Stimulated activated naive CD8-positive, alpha-beta T cell treated with anti-CD3 and anti-CD28 coated beads, Interleukin-15, amount 100 ng/mL, for 72 hours (primary cell): ENCODE data around the gene COPG1.
A peak's percentile ranks its signal among the peaks of the same experiment; 100 is the strongest.

Experiments used
- ATAC-seq: fragments of 150-1000 bp; cut with Tn5 transposase; 2 replicates; pipeline ENCODE4 v1.10.0; 2021; ENCODE audit warnings: mild to moderate bottlenecking, moderate library complexity
- DNase-seq, 2 donors: peaks; one replicate each; pipeline ENCODE4 v3.0.0; 2021 to 2022
- H3K27ac Mint-ChIP-seq, 2 donors: one replicate each; pipeline ENCODE4 v1.8.0; 2022; ENCODE audit warnings: mild to moderate bottlenecking in 2 of 2, mixed read lengths in 2 of 2, moderate library complexity in 2 of 2
- H3K27me3 Mint-ChIP-seq: one replicate; pipeline ENCODE4 v1.8.0; 2022; ENCODE audit warnings: mixed read lengths
- H3K4me1 Mint-ChIP-seq: one replicate; pipeline ENCODE4 v1.8.0; 2022; ENCODE audit warnings: mild to moderate bottlenecking, mixed read lengths
- H3K4me3 Mint-ChIP-seq, 2 donors: one replicate each; pipeline ENCODE4 v1.8.0; 2022; ENCODE audit warnings: mild to moderate bottlenecking in 2 of 2, mixed read lengths in 2 of 2, moderate library complexity in 1 of 2
- H3K9me3 Mint-ChIP-seq, 2 donors: one replicate each; pipeline ENCODE4 v1.8.0; 2022; ENCODE audit warnings: mixed read lengths in 2 of 2

Gene COPG1

DNA sequence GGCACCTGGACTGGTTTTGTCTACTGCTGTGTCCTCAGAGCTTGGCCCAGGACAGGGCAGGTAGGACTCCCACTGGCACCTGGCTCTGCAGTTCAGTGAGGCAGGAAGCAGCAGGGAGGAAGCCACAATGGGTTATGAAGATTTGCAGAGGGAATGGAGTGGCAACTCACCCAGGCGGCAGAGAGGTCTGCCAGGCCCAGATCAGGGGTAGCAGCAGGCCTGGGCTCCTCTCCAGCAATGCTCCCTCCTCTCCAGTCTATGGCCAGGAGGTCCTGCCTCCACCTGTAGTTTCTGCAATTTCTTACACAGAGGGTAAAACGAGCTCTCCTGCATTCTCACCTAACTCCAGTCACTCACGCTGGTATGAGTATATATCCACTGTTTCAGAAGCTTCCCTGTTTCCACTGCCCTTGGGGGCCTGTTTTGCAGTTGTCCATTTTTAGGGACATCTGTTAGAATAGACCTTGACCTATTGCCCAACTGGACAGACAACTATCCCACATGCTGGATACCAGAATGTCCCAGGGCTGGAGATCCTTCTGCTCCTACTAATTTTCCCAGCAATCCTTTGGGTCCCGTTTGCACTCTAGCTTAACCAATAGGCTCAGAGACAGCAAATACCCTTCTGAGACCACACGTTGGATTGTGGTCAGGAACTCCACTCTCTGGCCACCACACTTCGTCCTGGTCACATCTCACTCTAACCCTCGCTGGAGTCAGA, 64.4 kb downstream of the COPG1 start:
- Mint-ChIP-seq H3K27me3 (no peaks in the 10 kb centered on the region), H3K9me3 (no peaks in the 10 kb centered on the region), H3K27ac (peak overlapping the region; percentile 87 to 97), H3K4me1 (peaks cover 57% of the 10 kb centered on the region), H3K4me3 (peak overlapping the region; percentile 85 to 90)
- ATAC-seq (peak; percentile 29), DNase-seq (peak; percentile 53 to 58)

DNA sequence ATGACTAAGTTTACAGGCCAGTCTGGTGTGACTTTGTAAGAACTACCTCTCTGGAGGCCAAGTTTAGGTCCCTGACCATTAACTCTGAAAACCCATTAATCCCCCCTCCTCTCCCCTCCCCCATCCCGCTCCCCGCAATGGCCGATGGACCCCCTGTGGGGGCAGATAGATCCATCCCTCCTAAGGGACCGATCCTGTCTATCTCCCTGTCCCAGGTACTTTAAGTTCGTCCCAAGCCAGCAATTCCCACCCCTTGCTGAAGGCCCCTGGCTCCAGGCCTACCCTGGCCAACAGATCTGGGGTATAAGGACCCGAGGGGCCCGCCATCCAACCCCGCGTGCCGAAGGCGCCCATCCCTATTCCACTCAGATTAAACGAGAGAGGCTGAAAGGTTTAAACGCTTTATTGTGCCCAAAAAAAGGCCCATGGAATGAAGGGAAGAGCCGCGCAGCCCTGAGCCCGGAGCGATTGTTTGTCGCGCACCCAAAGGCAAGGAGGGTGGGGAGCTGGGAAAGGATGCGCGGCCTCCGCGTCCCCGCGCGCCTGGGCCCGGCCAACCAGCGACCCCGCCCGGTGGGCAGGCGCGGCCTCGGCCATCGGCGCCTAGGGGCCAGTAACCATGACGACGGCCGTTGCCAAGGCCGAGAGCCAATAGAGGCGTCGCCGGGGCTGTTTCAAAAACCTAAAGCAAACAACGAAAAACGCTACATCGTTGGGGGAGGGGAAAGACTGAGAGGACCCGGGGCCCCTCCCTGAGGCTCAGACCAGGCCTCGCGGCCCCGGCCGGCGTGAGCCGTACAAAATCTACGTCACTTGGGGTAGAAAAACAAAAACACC, 65.2 kb downstream of the COPG1 start:
- H3K4me1 Mint-ChIP-seq: peaks cover 52% of the 10 kb centered on the region
- DNase-seq (peak; percentile 73 to 82), ATAC-seq (peak; percentile 36)
- peak overlapping the region; percentile 85 to 90 for H3K4me3 Mint-ChIP-seq
- no peaks in the 10 kb centered on the region for H3K9me3 Mint-ChIP-seq
- H3K27me3 Mint-ChIP-seq: no peaks in the 10 kb centered on the region
- H3K27ac Mint-ChIP-seq: peak overlapping the region; percentile 88 to 97

DNA sequence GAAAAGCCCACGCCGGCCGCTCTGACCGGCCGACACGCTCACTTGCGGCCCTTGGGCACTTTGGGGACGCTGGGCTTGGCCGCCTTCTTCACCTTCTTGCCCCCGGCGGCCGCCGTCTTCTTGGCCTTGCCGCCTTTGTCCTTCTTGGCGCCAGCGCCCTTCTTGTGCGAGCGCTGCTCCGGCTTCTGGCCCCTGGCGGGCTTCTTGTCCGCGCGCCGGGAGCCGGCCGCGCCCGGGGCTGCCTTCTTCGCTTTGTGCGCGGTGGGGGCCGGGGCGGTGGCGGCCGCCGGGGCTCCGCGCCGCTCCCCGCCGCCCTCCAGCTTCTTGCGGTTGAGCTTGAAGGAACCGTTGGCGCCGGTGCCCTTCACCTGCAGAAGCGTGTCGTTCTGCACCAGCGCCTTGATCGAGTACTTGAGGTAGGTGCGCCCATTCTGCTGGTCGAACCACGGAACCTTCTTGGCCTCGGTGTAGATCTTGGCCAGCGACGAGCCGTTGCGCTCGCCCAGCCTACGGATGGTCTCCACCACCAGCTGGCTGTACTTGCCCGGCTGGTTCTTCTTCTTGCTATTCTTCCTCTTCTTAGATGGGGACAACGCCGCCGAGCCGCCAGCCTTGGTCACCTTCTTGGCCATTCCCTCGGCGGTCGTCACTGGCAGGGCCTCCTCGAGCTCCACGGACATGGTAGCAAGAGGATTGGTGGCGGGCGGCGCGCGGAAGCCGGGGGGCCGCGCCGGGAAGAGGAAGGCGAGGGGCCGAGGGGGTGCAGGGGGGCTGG, 66.0 kb downstream of the COPG1 start:
- Mint-ChIP-seq H3K9me3 (no peaks in the 10 kb centered on the region), H3K27me3 (no peaks in the 10 kb centered on the region), H3K4me3 (peak overlapping the region; percentile 90 to 95), H3K27ac (peak overlapping the region; percentile 98 to 99), H3K4me1 (peaks cover 48% of the 10 kb centered on the region)
- ATAC-seq (no peak), DNase-seq (peak; percentile 46 to 55)

DNA sequence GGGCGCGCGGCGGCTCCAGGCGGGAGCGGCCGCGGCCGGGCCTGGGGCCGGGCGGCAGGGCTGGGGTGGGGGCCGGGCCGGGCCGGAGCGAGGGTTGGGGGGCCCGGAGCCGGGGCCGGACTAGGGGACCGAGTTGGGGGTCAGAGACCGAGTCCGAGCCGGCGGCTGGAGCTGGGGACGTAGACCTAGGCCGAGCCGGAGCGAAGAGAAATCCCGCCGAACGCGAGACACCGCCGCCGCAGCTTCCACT, 66.5 kb downstream of the COPG1 start:
- H3K4me3 Mint-ChIP-seq: peak overlapping the region; percentile 70 to 90
- no peaks in the 10 kb centered on the region for H3K27me3 Mint-ChIP-seq
- H3K27ac Mint-ChIP-seq: peak overlapping the region; percentile 66 to 97
- no peaks in the 10 kb centered on the region for H3K9me3 Mint-ChIP-seq
- H3K4me1 Mint-ChIP-seq: peaks cover 43% of the 10 kb centered on the region
- no peak for DNase-seq
- ATAC-seq: no peak

- peak; percentile 32 for ATAC-seq
These were observed 67.0 kb downstream of the COPG1 start for GRCh38 chr3:129316248-129317013.

DNA sequence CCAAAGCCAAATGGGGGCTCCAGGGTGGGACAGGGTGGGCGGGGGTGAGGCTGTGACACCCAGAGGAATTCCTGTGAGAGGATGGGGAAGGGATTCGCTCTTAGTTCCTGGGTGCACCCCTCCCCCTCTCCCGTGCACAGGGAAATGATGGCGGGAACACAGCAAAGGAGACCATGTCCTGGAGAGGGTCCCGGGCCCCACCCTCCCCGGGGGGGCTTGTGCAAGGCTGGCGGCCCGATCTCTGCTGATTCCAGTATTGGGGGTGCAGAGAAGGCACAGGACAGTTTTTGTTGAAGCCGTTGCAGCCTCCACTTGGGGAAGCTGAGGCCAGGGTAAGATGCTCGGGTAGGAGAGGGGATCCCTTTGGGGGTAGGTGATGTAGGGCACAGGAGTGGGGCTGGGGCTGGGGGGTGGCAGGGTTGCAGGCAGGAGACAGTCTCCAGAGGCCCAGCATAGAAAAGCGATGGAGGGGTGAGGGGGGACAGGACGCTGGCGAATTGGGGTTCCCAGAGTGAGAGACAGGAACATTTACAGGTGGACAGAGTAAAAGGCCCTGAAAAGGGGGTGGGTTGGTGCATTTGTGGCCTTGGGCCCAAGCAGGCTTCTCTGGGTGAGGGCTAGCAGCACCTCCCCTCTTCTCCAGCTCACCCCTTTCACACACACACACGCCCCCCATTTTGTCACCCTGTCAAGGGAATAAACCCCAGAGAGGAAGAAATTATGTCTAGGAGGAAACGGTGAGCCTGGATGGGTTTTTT, 67.8 kb downstream of the COPG1 start:
- Mint-ChIP-seq H3K27me3 (no peaks in the 10 kb centered on the region), H3K9me3 (no peaks in the 10 kb centered on the region), H3K4me3 (peak overlapping the region; percentile 61 to 64), H3K4me1 (peaks cover 33% of the 10 kb centered on the region), H3K27ac (peak overlapping the region in 1 of 2 donors; percentile 64)
- no peak for ATAC-seq
- no peak for DNase-seq

More at GRCh38 chr3:129316248-129317013, 67.0 kb downstream of the COPG1 start:
- peak; percentile 87 to 90 for DNase-seq
- no peaks in the 10 kb centered on the region for H3K9me3 Mint-ChIP-seq
- H3K4me1 Mint-ChIP-seq: peaks cover 39% of the 10 kb centered on the region
- peak overlapping the region; percentile 70 to 90 for H3K4me3 Mint-ChIP-seq
- peak overlapping the region; percentile 66 to 97 for H3K27ac Mint-ChIP-seq
- no peaks in the 10 kb centered on the region for H3K27me3 Mint-ChIP-seq

GRCh38 chr3:129317848-129318247, 68.4 kb downstream of the COPG1 start:
- Mint-ChIP-seq H3K4me1 (peaks cover 27% of the 10 kb centered on the region), H3K9me3 (no peaks in the 10 kb centered on the region), H3K27me3 (no peaks in the 10 kb centered on the region), H3K4me3 (no peak overlapping the region), H3K27ac (no peak overlapping the region)
- DNase-seq (no peak), ATAC-seq (no peak)

GRCh38 chr3:129318921-129319320, 69.5 kb downstream of the COPG1 start:
- H3K9me3 Mint-ChIP-seq: no peaks in the 10 kb centered on the region
- DNase-seq (no peak), ATAC-seq (no peak)
- no peak overlapping the region for H3K27ac Mint-ChIP-seq
- H3K4me1 Mint-ChIP-seq: peaks cover 16% of the 10 kb centered on the region
- no peaks in the 10 kb centered on the region for H3K27me3 Mint-ChIP-seq
- H3K4me3 Mint-ChIP-seq: no peak overlapping the region

GRCh38 chr3:129320261-129320660, 70.9 kb downstream of the COPG1 start:
- no peaks in the 10 kb centered on the region for H3K9me3 Mint-ChIP-seq
- H3K27me3 Mint-ChIP-seq: no peaks in the 10 kb centered on the region
- H3K4me3 Mint-ChIP-seq: no peak overlapping the region
- peaks cover 7% of the 10 kb centered on the region for H3K4me1 Mint-ChIP-seq
- no peak for ATAC-seq
- DNase-seq: no peak
- no peak overlapping the region for H3K27ac Mint-ChIP-seq

GRCh38 chr3:129320825-129321487, 71.5 kb downstream of the COPG1 start:
- no peaks in the 10 kb centered on the region for H3K9me3 Mint-ChIP-seq
- DNase-seq: no peak
- H3K27me3 Mint-ChIP-seq: no peaks in the 10 kb centered on the region
- peaks cover 7% of the 10 kb centered on the region for H3K4me1 Mint-ChIP-seq
- H3K4me3 Mint-ChIP-seq: no peak overlapping the region
- no peak overlapping the region for H3K27ac Mint-ChIP-seq
- no peak for ATAC-seq

DNA sequence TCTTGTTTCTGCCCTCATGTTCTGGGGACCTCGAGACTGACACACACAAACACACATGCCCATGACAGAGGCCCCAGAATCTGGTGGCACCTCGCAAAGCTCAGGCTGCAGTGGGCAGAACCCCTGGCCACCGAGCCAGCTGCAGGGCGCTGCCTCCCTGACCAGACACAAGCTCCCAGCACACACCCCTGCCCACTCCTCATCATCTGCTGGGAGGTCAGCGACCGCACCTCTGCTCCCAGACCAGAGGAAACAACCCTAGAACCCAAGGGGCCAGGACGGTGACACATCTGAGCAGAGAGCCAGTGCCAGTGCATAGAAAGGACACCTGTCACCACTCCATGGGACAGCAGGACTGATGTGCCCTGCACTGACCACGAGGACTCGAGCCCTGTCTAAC, 72.5 kb downstream of the COPG1 start:
- no peaks in the 10 kb centered on the region for H3K27me3 Mint-ChIP-seq
- H3K27ac Mint-ChIP-seq: no peak overlapping the region
- no peak overlapping the region for H3K4me3 Mint-ChIP-seq
- ATAC-seq: no peak
- H3K4me1 Mint-ChIP-seq: peaks cover 7% of the 10 kb centered on the region
- no peak for DNase-seq
- H3K9me3 Mint-ChIP-seq: no peaks in the 10 kb centered on the region

- DNase-seq (no peak), ATAC-seq (peak; percentile 27)
- Mint-ChIP-seq H3K9me3 (no peaks in the 10 kb centered on the region), H3K4me3 (no peak overlapping the region), H3K4me1 (no peaks in the 10 kb centered on the region), H3K27me3 (no peaks in the 10 kb centered on the region), H3K27ac (no peak overlapping the region)
These were observed 74.4 kb downstream of the COPG1 start for GRCh38 chr3:129323651-129324294.

DNA sequence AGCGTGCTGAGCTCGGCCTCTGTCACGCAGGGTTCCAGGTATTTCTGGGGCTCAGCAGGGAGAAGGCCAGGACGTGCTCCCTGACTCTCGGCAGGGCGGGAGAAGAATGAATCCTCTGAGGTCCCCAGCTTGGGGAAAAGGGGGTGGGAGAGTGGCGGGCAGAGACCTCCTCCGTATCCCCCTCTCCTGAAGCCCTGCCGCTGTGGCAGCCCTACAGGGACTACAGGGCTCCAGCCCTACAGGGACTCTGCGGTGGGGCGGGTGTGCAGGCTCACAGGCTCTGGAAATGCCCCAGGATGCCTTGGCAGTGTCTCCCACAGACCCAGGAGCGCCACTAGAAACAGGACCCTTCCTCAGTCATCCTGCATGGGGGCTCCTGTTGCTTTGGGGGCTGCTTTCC, 75.4 kb downstream of the COPG1 start:
- H3K4me3 Mint-ChIP-seq: no peak overlapping the region
- no peaks in the 10 kb centered on the region for H3K27me3 Mint-ChIP-seq
- no peaks in the 10 kb centered on the region for H3K4me1 Mint-ChIP-seq
- no peak overlapping the region for H3K27ac Mint-ChIP-seq
- H3K9me3 Mint-ChIP-seq: no peaks in the 10 kb centered on the region
- ATAC-seq (no peak), DNase-seq (no peak)

GRCh38 chr3:129325383-129325782, 76.0 kb downstream of the COPG1 start:
- DNase-seq (no peak), ATAC-seq (peak; percentile 16)
- H3K9me3 Mint-ChIP-seq: no peaks in the 10 kb centered on the region
- H3K27ac Mint-ChIP-seq: no peak overlapping the region
- no peaks in the 10 kb centered on the region for H3K27me3 Mint-ChIP-seq
- H3K4me1 Mint-ChIP-seq: no peaks in the 10 kb centered on the region
- no peak overlapping the region for H3K4me3 Mint-ChIP-seq
